HepG2 (cell line): ENCODE data around the gene SHFL. TPM values are rescaled to one million over a fixed set of nuclear protein-coding genes. Genes with fewer than 3 reads are reported as not detected.
A peak's percentile ranks its signal among the peaks of the same experiment; 100 is the strongest.

Source experiments
- HNRNPUL1 ChIP-seq: fragments of 200-400 bp; formaldehyde crosslinking; IDR thresholded peaks from 2 replicates; pipeline ENCODE4 v1.6.1; 2017; ENCODE audit warnings: low read depth, mild to moderate bottlenecking, low read length, moderate library complexity
- IKZF4 ChIP-seq: sonication (generic); formaldehyde crosslinking; IDR thresholded peaks from 2 replicates; pipeline ENCODE4 v1.5.1; 2020; ENCODE audit warnings: borderline replicate concordance, mild to moderate bottlenecking, low read depth, missing genetic modification reagents; ENCODE audit errors: not compliant biosample characterization
- JUNB ChIP-seq: sonication (generic); formaldehyde crosslinking; IDR thresholded peaks from 2 replicates; pipeline ENCODE4 v1.8.0; 2022; ENCODE audit warnings: missing genetic modification reagents, mild to moderate bottlenecking, borderline replicate concordance
- NCOA1 ChIP-seq: sonication (generic); formaldehyde crosslinking; IDR thresholded peaks from 2 replicates; pipeline ENCODE4 v1.9.0; 2021; ENCODE audit warnings: missing genetic modification reagents
- PTBP1 ChIP-seq: fragments of 200-400 bp; formaldehyde crosslinking; IDR thresholded peaks from 2 replicates; pipeline ENCODE4 v1.6.1; 2018; ENCODE audit warnings: low read length, low read depth; ENCODE audit not compliant: poor library complexity, severe bottlenecking
- RFX3 ChIP-seq: IDR thresholded peaks from 2 replicates; pipeline ENCODE4 v1.6.1; 2016; ENCODE audit warnings: missing biosample characterization, missing genetic modification reagents
- RORA ChIP-seq: sonication (generic); formaldehyde crosslinking; IDR thresholded peaks from 2 replicates; pipeline ENCODE4 v1.5.0; 2020; ENCODE audit warnings: mild to moderate bottlenecking, missing genetic modification reagents, moderate library complexity
- ZFYVE20 ChIP-seq: sonication (generic); formaldehyde crosslinking; IDR thresholded peaks from 2 replicates; pipeline ENCODE4 v1.8.0; 2023; ENCODE audit warnings: low read depth, mild to moderate bottlenecking, moderate library complexity, missing genetic modification reagents, borderline replicate concordance
- ZMYM4 ChIP-seq: sonication (generic); formaldehyde crosslinking; IDR thresholded peaks from 2 replicates; pipeline ENCODE4 v1.8.1; 2023; ENCODE audit warnings: mild to moderate bottlenecking, missing genetic modification reagents
- ZNF263 ChIP-seq: sonication (generic); formaldehyde crosslinking; IDR thresholded peaks from 2 replicates; pipeline ENCODE4 v1.4.0; 2020; ENCODE audit warnings: missing genetic modification reagents
- ZNF572 ChIP-seq: sonication (generic); formaldehyde crosslinking; IDR thresholded peaks from 2 replicates; pipeline ENCODE4 v1.5.1; 2020; ENCODE audit warnings: mild to moderate bottlenecking, missing genetic modification reagents
- polyA plus RNA-seq, 8 experiments: library from polyadenylated mRNA; depleted of rRNA in 3 of 8; stranded (reverse) in 7 of 8; unstranded in 1 of 8; fragments of >200 nt; fragmentation: Illumina TruSeq in 4 of 8; extraction: Trizol in 4 of 8; gene quantifications; 2 replicates each; pipeline versions ENCODE4 v1.2.1 to v1.2.3, GENCODE V29; 2011 to 2016; ENCODE audit warnings: low read depth in 4 of 8, missing spikeins in 1 of 8, mixed read lengths in 1 of 8; ENCODE audit not compliant: insufficient read depth in 1 of 8
- total RNA-seq, 5 experiments: library from RNA; depleted of rRNA; stranded (reverse); fragments of >200 nt; fragmentation: Illumina TruSeq; extraction: Trizol; gene quantifications; 2 replicates each; pipeline ENCODE4 v1.2.3, GENCODE V29; 2016; ENCODE audit warnings: low read depth in 1 of 5
- TF ChIP-seq, protein P1 (sequence below): sonication (generic); formaldehyde crosslinking; IDR thresholded peaks from 2 replicates; pipeline ENCODE4 v1.4.0; 2020; ENCODE audit warnings: missing genetic modification reagents
- TF ChIP-seq, protein P2 (sequence below): sonication (generic); formaldehyde crosslinking; IDR thresholded peaks from 2 replicates; pipeline ENCODE4 v1.5.1; 2020; ENCODE audit warnings: mild to moderate bottlenecking, missing genetic modification reagents, moderate library complexity
- TF ChIP-seq, protein P3 (sequence below): sonication (generic); formaldehyde crosslinking; IDR thresholded peaks from 2 replicates; pipeline ENCODE4 v1.5.1; 2020; ENCODE audit warnings: missing genetic modification reagents, mild to moderate bottlenecking, borderline replicate concordance
- TF ChIP-seq, protein P4 (sequence below): sonication (generic); formaldehyde crosslinking; IDR thresholded peaks from 2 replicates; pipeline ENCODE4 v1.5.0; 2020; ENCODE audit warnings: mild to moderate bottlenecking, missing genetic modification reagents, borderline replicate concordance
- TF ChIP-seq, protein P5 (sequence below): IDR thresholded peaks from 2 replicates; pipeline ENCODE4 v1.6.1; 2012; ENCODE audit warnings: inconsistent platforms
- TF ChIP-seq, protein P6 (sequence below): sonication (generic); formaldehyde crosslinking; IDR thresholded peaks from 2 replicates; pipeline ENCODE4 v1.4.0; 2020; ENCODE audit warnings: mild to moderate bottlenecking, missing genetic modification reagents

The SHFL gene
- total and polyA plus RNA-seq, 2 of the 13 experiments (the other 11 are each of a cell fraction or from before 2014, with no cell fraction given), result 12.3 to 36.4 TPM

DNA sequence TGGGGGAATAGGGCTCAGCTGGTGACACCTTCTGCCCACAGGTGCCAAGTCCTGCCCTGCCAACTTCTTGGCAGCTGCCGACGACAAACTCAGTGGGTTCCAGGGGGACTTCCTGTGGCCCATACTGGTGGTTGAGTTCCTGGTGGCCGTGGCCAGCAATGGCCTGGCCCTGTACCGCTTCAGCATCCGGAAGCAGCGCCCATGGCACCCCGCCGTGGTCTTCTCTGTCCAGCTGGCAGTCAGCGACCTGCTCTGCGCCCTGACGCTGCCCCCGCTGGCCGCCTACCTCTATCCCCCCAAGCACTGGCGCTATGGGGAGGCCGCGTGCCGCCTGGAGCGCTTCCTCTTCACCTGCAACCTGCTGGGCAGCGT lies 27.5 kb downstream of the SHFL start (continued):
- TF ChIP-seq, protein P1, sequence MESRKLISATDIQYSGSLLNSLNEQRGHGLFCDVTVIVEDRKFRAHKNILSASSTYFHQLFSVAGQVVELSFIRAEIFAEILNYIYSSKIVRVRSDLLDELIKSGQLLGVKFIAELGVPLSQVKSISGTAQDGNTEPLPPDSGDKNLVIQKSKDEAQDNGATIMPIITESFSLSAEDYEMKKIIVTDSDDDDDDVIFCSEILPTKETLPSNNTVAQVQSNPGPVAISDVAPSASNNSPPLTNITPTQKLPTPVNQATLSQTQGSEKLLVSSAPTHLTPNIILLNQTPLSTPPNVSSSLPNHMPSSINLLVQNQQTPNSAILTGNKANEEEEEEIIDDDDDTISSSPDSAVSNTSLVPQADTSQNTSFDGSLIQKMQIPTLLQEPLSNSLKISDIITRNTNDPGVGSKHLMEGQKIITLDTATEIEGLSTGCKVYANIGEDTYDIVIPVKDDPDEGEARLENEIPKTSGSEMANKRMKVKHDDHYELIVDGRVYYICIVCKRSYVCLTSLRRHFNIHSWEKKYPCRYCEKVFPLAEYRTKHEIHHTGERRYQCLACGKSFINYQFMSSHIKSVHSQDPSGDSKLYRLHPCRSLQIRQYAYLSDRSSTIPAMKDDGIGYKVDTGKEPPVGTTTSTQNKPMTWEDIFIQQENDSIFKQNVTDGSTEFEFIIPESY (CRISPR knock-in tag), result peak; percentile 97
- TF ChIP-seq RORA (CRISPR knock-in tag) (no peak), ZMYM4 (CRISPR knock-in tag) (no peak), ZNF572 (CRISPR knock-in tag) (no peak), PTBP1 (peak; percentile 39), JUNB (CRISPR knock-in tag) (no peak), ZNF263 (CRISPR knock-in tag) (no peak), IKZF4 (CRISPR knock-in tag) (no peak), RFX3 (CRISPR knock-in tag) (no peak), ZFYVE20 (0 out of 2 replicates have a peak, but pooled peaks have one; percentile 19), NCOA1 (CRISPR knock-in tag) (no peak), HNRNPUL1 (no peak)
- TF ChIP-seq, protein P2, sequence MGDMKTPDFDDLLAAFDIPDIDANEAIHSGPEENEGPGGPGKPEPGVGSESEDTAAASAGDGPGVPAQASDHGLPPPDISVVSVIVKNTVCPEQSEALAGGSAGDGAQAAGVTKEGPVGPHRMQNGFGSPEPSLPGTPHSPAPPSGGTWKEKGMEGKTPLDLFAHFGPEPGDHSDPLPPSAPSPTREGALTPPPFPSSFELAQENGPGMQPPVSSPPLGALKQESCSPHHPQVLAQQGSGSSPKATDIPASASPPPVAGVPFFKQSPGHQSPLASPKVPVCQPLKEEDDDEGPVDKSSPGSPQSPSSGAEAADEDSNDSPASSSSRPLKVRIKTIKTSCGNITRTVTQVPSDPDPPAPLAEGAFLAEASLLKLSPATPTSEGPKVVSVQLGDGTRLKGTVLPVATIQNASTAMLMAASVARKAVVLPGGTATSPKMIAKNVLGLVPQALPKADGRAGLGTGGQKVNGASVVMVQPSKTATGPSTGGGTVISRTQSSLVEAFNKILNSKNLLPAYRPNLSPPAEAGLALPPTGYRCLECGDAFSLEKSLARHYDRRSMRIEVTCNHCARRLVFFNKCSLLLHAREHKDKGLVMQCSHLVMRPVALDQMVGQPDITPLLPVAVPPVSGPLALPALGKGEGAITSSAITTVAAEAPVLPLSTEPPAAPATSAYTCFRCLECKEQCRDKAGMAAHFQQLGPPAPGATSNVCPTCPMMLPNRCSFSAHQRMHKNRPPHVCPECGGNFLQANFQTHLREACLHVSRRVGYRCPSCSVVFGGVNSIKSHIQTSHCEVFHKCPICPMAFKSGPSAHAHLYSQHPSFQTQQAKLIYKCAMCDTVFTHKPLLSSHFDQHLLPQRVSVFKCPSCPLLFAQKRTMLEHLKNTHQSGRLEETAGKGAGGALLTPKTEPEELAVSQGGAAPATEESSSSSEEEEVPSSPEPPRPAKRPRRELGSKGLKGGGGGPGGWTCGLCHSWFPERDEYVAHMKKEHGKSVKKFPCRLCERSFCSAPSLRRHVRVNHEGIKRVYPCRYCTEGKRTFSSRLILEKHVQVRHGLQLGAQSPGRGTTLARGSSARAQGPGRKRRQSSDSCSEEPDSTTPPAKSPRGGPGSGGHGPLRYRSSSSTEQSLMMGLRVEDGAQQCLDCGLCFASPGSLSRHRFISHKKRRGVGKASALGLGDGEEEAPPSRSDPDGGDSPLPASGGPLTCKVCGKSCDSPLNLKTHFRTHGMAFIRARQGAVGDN (CRISPR knock-in tag), result peak; percentile 1
- TF ChIP-seq, protein P3, sequence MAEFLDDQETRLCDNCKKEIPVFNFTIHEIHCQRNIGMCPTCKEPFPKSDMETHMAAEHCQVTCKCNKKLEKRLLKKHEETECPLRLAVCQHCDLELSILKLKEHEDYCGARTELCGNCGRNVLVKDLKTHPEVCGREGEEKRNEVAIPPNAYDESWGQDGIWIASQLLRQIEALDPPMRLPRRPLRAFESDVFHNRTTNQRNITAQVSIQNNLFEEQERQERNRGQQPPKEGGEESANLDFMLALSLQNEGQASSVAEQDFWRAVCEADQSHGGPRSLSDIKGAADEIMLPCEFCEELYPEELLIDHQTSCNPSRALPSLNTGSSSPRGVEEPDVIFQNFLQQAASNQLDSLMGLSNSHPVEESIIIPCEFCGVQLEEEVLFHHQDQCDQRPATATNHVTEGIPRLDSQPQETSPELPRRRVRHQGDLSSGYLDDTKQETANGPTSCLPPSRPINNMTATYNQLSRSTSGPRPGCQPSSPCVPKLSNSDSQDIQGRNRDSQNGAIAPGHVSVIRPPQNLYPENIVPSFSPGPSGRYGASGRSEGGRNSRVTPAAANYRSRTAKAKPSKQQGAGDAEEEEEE (CRISPR knock-in tag), result no peak
- TF ChIP-seq, protein P4, sequence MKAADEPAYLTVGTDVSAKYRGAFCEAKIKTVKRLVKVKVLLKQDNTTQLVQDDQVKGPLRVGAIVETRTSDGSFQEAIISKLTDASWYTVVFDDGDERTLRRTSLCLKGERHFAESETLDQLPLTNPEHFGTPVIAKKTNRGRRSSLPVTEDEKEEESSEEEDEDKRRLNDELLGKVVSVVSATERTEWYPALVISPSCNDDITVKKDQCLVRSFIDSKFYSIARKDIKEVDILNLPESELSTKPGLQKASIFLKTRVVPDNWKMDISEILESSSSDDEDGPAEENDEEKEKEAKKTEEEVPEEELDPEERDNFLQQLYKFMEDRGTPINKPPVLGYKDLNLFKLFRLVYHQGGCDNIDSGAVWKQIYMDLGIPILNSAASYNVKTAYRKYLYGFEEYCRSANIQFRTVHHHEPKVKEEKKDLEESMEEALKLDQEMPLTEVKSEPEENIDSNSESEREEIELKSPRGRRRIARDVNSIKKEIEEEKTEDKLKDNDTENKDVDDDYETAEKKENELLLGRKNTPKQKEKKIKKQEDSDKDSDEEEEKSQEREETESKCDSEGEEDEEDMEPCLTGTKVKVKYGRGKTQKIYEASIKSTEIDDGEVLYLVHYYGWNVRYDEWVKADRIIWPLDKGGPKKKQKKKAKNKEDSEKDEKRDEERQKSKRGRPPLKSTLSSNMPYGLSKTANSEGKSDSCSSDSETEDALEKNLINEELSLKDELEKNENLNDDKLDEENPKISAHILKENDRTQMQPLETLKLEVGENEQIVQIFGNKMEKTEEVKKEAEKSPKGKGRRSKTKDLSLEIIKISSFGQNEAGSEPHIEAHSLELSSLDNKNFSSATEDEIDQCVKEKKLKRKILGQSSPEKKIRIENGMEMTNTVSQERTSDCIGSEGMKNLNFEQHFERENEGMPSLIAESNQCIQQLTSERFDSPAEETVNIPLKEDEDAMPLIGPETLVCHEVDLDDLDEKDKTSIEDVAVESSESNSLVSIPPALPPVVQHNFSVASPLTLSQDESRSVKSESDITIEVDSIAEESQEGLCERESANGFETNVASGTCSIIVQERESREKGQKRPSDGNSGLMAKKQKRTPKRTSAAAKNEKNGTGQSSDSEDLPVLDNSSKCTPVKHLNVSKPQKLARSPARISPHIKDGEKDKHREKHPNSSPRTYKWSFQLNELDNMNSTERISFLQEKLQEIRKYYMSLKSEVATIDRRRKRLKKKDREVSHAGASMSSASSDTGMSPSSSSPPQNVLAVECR (CRISPR knock-in tag), result peak; percentile 7; the same call in 1 of the 2 replicates
- TF ChIP-seq, protein P5, sequence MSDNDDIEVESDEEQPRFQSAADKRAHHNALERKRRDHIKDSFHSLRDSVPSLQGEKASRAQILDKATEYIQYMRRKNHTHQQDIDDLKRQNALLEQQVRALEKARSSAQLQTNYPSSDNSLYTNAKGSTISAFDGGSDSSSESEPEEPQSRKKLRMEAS, result no peak
- TF ChIP-seq, protein P6, sequence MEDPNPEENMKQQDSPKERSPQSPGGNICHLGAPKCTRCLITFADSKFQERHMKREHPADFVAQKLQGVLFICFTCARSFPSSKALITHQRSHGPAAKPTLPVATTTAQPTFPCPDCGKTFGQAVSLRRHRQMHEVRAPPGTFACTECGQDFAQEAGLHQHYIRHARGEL (CRISPR knock-in tag), result no peak
